NCI-H524 treated with DMSO at 0.1 percent for 48 hours (cell line): ENCODE measurements around the gene THAP6.
"Not testable (repeated sequence)": the region's sequence is repeated elsewhere in the genome, so short reads cannot be mapped to it uniquely, and the experiment has no call there.

Experiments used
- DNase-seq: peaks from one replicate; lab custom pipeline; 2025; lab: John Stamatoyannopoulos, UW

The THAP6 gene

DNA sequence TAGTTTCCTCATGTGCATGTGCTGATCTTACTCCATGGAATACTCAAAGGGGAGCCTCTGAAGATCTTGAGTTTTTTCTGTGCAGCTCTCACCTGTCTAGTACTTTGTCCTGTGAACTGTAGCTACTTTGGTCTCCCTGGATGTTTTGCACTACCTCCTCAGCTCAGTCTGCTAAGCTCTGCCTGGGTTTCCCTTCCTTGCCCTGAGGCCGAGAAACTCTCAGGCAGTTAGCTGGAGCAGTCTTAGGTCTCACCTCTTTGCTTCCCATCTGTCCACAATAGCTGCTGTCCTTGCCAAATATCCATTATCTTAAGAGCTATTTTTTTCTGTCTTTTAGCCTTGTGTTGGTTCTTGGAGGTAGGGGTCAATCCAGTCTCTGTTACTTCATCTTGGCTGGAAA is 11.6 kb downstream of the THAP6 start:
- DNase-seq = no peak

GRCh38 chr4:75527482-75527881 is 13.2 kb downstream of the THAP6 start:
- DNase-seq = no peak

DNA sequence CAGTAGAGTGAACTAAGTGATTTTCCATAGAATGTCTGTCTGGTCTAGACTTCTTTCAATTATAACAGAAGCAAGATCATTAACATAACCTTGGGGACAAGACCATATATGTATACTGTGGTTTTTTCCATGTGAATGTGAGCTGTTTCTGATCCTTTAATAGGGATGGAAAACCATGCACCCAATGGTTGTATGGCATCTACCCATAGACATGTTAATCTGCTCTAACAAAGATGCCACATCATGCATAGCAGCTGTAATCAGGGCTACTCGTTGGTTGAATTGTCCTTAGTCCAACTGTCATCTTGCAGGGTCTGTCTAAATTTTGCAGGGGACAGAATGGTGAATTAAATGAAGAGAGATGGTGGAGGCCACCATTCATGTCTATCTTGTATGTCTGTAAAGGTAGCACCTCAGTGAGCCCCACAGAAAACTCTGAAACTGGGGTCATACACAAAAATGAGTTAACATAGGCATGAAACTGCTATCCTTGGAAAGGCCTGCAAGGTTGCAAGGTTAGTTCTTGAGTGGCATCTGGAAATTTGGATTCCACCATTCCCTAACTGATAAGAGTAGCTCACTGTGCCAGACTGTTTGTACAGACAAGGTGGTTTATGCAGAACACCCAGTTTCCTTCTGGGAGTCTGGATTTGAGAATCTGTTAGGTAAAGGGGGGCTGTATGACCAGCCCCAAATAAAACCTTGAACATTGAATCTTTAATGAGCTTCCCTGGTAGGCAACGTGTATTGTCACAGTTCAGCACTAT is 16.5 kb downstream of the THAP6 start:
- no peak for DNase-seq

- not testable (repeated sequence) for DNase-seq
Measured at GRCh38 chr4:75531536-75532143, 17.4 kb downstream of the THAP6 start.

GRCh38 chr4:75533339-75533887 is 19.1 kb downstream of the THAP6 start:
- DNase-seq = not testable (repeated sequence)

DNA sequence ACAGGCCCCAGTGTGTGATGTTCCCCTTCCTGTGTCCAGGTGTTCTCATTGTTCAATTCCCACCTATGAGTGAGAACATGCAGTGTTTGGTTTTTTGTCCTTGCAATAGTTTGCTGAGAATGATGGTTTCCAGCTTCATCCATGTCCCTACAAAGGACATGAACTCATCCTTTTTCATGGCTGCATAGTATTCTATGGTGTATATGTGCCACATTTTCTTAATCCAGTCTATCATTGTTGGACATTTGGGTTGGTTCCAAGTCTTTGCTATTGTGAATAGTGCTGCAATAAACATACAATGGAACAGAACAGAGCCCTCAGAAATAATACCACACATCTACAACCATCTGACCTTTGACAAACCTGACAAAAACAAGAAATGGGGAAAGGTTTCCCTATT is 19.7 kb downstream of the THAP6 start:
- not testable (repeated sequence) for DNase-seq

DNA sequence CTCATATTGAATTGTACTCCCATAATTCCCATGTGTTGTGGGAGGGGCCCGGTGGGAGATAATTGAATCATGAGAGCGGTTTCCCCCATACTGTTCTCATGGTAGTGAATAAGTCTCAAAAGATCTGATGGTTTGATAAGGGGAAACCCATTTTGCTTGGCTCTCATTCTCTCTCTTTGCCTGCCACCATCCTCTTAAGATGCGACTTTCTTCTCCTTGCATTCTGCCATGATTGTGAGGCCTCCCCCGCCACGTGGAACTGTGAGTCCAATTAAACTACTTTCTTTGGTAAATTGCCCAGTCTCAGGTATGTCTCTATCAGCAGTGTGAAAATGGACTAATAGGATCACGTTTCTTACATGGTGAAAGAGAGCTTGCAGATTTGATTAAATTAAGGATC is 23.0 kb downstream of the THAP6 start:
- not testable (repeated sequence) for DNase-seq

DNA sequence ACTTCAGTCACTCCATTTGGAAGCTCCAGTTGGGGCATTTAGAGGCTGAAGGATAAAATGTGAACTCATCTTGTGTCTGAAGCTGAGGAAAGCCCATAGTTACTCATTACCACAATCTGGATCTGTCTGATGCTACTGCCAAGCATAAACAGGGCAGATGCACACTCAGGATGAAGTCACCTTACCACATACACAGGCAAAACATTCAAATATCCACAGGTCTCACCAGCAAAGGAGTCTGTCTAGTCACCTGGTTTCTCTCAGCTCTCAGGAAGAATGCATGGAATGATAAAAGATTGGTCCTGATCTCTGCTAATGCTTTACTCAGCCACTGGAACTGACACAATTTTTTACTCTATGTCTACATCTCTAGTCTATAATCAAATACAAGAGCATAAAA is 28.6 kb downstream of the THAP6 start:
- no peak for DNase-seq

GRCh38 chr4:75544220-75544619 is 29.9 kb downstream of the THAP6 start:
- not testable (repeated sequence) for DNase-seq

DNA sequence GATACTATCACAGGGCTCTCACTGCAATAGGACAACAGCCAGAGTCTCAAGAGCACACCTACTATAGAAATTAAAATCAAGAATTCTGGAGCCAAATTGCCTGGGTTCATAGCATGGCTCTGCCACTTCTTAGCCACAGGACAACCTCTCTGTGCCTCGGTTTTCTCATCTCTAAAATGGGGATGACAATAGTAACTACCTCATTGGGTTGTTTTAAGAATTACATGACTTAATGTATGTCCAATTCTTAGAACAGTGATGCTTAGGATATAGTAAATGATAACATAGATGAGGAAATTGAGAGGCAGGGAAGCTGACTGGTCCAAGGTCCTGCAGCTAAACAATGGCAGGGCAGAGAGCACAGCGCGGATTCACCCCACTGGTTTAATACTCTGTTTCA is 30.6 kb downstream of the THAP6 start:
- no peak for DNase-seq

- no peak for DNase-seq
Measured at GRCh38 chr4:75545526-75545925, 31.3 kb downstream of the THAP6 start.

DNA sequence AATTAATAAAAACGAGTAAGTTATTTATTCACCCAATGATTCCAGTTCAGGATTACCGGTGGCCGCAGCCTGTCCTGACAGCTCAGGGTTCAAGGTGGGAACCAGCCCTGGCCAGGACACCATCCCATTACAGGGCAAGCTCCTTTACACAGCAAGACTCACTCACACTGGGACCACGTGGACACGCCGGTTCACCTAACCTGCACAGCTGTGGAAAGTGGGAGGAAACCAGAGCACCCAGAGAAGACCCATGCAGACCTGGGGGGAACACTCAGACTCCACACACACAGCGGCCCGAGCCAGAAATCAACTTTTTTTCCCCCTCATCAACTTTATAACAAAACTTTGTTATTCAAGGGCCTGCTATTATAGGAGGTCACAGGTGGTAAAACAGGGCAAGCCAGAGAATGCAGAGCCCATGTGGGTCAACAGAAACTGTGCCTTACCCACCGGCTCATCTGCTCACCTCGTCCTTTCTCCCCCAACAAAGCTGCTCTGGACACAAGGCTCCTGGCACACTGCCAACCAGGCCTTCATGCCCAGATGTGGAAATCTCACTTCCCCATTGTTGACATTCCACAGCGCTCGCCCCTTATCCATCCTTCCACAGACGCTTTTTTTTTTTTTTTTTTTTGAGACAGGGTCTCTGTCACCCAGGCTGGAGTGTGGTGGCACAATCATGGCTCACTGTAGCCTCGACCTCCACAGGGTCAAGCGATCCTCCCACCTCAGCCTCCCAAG is 33.5 kb downstream of the THAP6 start:
- no peak for DNase-seq

DNA sequence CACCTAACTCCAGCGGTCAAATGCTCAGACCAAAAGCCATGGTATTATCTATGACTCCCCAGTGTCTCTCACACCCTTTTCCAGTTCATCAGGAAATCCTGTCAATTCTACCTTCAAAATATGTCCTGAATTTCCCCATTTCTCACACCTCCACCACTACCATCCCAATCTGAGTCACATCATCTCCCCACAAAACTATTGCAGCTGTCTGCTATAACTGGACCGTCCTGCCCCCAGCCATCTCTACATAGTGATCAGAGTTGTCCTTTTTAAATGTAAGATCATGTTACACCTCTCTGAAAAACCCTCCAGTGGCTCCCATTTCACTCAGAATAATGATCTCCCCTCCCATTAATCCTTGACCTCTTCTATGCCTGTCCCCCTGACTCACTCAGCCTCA is 34.7 kb downstream of the THAP6 start:
- DNase-seq = no peak

- no peak for DNase-seq
Measured at GRCh38 chr4:75552452-75552851, 38.2 kb downstream of the THAP6 start.

- DNase-seq = no peak
Measured at GRCh38 chr4:75555294-75556164, 41.3 kb downstream of the THAP6 start, which contains the start of gene ODAPH. TSS of gene ODAPH (plus strand) at chr4:75556066. CDS start at chr4:75556083, 17 bp downstream.

- DNase-seq = peak; percentile 21
Measured at GRCh38 chr4:75557696-75558095, 43.4 kb downstream of the THAP6 start.

DNA sequence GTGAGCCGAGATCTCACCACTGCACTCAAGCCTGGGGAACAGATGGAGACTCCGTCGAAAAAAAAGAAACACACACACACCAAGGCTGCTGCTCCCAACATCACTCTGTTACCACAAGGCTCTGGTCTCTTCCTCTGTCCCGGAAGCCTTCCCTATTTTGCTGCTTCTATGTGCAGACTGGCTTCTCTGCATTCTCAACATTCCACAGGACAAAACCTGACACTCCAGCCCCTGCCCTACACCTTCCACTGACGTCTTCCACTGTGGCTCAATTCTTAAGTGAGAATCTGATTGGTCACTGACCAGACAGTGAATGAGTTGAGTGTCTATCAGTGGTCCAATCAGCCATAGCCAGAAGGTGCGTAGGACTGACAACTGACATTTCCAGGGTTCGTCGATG is 47.5 kb downstream of the THAP6 start:
- DNase-seq = no peak

DNA sequence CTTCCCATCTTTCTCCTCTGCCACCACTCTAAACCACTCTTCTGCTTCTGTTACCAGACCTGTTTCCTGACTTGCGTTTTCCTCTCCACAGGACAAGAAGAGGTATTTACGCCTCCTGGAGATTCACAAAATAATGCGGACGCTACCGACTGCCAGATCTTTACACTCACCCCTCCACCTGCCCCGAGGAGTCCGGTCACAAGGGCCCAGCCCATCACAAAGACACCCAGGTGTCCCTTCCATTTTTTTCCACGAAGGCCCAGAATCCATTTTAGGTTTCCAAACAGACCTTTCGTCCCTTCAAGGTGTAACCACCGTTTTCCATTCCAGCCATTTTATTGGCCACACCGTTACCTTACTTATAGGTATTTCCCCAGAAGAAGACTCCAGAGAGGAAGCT is 49.8 kb downstream of the THAP6 start:
- no peak for DNase-seq

- DNase-seq = no peak
Measured at GRCh38 chr4:75565481-75565880, 51.2 kb downstream of the THAP6 start.

DNA sequence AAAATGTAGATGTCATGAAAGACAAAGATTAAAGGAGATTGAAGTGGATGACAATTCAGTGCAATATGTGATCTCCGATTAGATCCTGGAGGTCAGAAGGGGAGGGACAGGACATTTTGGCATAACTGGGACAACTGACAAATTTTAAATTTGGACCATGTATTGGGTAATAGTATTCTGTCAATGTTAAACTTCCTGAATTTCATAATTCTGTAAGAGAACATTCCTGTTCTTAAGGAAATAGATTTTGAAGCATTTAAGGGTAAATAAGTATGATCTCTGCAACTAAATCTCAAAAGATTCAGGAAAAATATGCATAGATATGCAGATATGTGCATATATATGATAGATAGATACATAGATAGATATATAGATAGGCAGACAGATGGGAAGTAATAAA is 52.6 kb downstream of the THAP6 start:
- DNase-seq = no peak

DNA sequence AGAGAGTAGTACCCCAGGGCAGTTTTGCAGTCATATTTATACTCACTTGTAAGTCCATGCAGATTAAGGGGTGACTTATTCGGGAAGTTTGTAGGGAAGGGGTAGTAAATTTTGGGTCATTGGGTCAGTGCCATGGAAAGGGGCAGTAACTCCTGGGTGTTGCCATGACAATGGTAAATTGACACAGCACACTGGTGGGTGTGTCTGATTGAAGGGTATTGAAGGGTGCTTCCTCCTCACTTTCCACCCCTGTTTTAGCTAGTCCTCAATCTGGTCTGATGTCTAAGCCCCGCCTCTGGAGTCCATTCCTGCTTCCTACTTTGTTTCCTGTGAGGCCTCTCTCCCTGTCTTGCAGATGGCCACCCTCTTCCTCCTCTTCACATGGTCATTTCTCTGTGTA is 53.5 kb downstream of the THAP6 start:
- DNase-seq = no peak
